Neural progenitor cell (in vitro differentiated cells): ENCODE results near the gene FER.

Experiments used
- EZH2 ChIP-seq: fragments of 200-600 bp; sonication (generic); IDR thresholded peaks from 2 replicates; pipeline ENCODE4 v1.6.1; 2017; ENCODE audit warnings: antibody characterized with exemption, mild to moderate bottlenecking, moderate library complexity
- EZH2phosphoT487 ChIP-seq: fragments of 200-600 bp; sonication (generic); IDR thresholded peaks from 2 replicates; pipeline ENCODE4 v1.6.1; 2017; ENCODE audit warnings: antibody characterized with exemption
- TF ChIP-seq, protein P1 (sequence below): fragments of 200-600 bp; sonication (generic); IDR thresholded peaks from 2 replicates; pipeline ENCODE4 v1.5.1; 2017; ENCODE audit warnings: antibody characterized with exemption, mild to moderate bottlenecking

DNA sequence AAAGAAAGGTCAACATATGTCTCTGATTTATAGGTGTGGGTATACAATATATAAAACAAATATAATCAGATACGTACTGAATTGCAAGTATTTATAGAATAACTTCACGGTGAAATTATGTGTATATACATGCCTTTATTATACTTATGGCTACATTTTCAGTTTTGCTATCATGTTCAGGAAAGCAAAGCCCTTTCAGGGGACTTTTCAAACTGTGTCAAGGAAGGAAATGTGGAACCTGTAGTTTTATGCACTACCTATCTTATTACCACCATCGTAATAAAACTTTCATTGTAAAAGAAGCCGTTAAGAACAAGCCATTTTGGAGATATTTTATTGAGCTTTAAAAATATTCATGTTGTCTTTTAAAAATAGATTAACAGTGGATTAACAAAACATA, 404.9 kb downstream of the FER start:
- TF ChIP-seq, protein P1, sequence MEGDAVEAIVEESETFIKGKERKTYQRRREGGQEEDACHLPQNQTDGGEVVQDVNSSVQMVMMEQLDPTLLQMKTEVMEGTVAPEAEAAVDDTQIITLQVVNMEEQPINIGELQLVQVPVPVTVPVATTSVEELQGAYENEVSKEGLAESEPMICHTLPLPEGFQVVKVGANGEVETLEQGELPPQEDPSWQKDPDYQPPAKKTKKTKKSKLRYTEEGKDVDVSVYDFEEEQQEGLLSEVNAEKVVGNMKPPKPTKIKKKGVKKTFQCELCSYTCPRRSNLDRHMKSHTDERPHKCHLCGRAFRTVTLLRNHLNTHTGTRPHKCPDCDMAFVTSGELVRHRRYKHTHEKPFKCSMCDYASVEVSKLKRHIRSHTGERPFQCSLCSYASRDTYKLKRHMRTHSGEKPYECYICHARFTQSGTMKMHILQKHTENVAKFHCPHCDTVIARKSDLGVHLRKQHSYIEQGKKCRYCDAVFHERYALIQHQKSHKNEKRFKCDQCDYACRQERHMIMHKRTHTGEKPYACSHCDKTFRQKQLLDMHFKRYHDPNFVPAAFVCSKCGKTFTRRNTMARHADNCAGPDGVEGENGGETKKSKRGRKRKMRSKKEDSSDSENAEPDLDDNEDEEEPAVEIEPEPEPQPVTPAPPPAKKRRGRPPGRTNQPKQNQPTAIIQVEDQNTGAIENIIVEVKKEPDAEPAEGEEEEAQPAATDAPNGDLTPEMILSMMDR = no peak
- no peak for TF ChIP-seq EZH2
- no peak for TF ChIP-seq EZH2phosphoT487
